Fibroblast of lung (primary cell): ENCODE results near the gene PUDP. TPM values are rescaled to one million over a fixed set of nuclear protein-coding genes. Genes with fewer than 3 reads are reported as not detected.
A peak's percentile ranks its signal among the peaks of the same experiment; 100 is the strongest.

Experiments
- DNase-seq, 2 donors: peaks; one replicate each; pipeline versions ENCODE4 v3.0.0 to v3.0.0-alpha.2; 2010; ENCODE audit warnings: low read depth in 2 of 2
- H2AFZ ChIP-seq: 2 replicates; pipeline ENCODE4 v1.5.1; 2012; ENCODE audit warnings: low read length, control low read depth, inconsistent platforms
- H3K27ac ChIP-seq: 2 replicates; pipeline ENCODE4 v1.5.1; 2011; ENCODE audit warnings: low read length, control low read depth; ENCODE audit not compliant: insufficient read depth
- H3K27me3 ChIP-seq: 2 replicates; pipeline ENCODE4 v1.5.1; 2011; ENCODE audit warnings: mild to moderate bottlenecking, low read length; ENCODE audit not compliant: control insufficient read depth, insufficient read depth
- H3K36me3 ChIP-seq: 2 replicates; pipeline ENCODE4 v1.5.1; 2011; ENCODE audit warnings: low read length; ENCODE audit not compliant: control insufficient read depth, insufficient read depth
- H3K4me1 ChIP-seq: 2 replicates; pipeline ENCODE4 v1.5.1; 2011; ENCODE audit warnings: low read length; ENCODE audit not compliant: control insufficient read depth, insufficient read depth; ENCODE audit errors: extremely low read depth
- H3K4me2 ChIP-seq: 2 replicates; pipeline ENCODE4 v1.5.1; 2011; ENCODE audit warnings: low read length, control low read depth; ENCODE audit not compliant: insufficient read depth; ENCODE audit errors: extremely low read depth
- H3K4me3 ChIP-seq, 4 experiments: fragments of 200-600 bp in 1 of 4; sonication (generic) in 1 of 4; replicated peaks in 1 of 4; 2 replicates each; pipeline ENCODE4 v1.5.1; 2011 to 2016; ENCODE audit warnings: low read length in 4 of 4, low read depth in 3 of 4, mild to moderate bottlenecking in 3 of 4, control low read depth in 2 of 4, inconsistent platforms in 1 of 4, mixed read lengths in 1 of 4; ENCODE audit not compliant: insufficient read depth in 1 of 4; ENCODE audit errors: control extremely low read depth in 1 of 4
- H3K79me2 ChIP-seq: 2 replicates; pipeline ENCODE4 v1.5.1; 2012; ENCODE audit warnings: mild to moderate bottlenecking, low read length, inconsistent platforms; ENCODE audit not compliant: control insufficient read depth, insufficient read depth
- H3K9ac ChIP-seq: 2 replicates; pipeline ENCODE4 v1.5.1; 2011; ENCODE audit warnings: mild to moderate bottlenecking, low read length, control low read depth; ENCODE audit not compliant: insufficient read depth
- H3K9me3 ChIP-seq: 2 replicates; pipeline ENCODE4 v1.5.1; 2012; ENCODE audit warnings: low read depth, low read length; ENCODE audit not compliant: control insufficient read depth, insufficient read depth
- H4K20me1 ChIP-seq: 2 replicates; pipeline ENCODE4 v1.5.1; 2011; ENCODE audit warnings: low read length; ENCODE audit not compliant: control insufficient read depth, insufficient read depth; ENCODE audit errors: extremely low read depth
- CTCF ChIP-seq, 2 donors: IDR thresholded peaks in 1 of 2; conservative IDR thresholded peaks in 1 of 2; 1 replicate in 1 of 2; 2 replicates in 1 of 2; pipeline ENCODE4 v1.5.1; 2011 to 2012; ENCODE audit warnings: low read length in 2 of 2, control low read depth in 1 of 2, inconsistent platforms in 1 of 2, low read depth in 1 of 2, mild to moderate bottlenecking in 1 of 2
- EZH2 ChIP-seq: IDR thresholded peaks from 2 replicates; pipeline ENCODE4 v1.5.1; 2012; ENCODE audit warnings: low read length, control low read depth, mild to moderate bottlenecking; ENCODE audit errors: missing control alignments
- polyA plus RNA-seq, 2 donors: library from polyadenylated mRNA; depleted of rRNA in 1 of 2; stranded (reverse) in 1 of 2; unstranded in 1 of 2; fragments of >200 nt; gene quantifications; 2 replicates each; pipeline ENCODE4 v1.2.1, GENCODE V29; 2011 to 2012; ENCODE audit warnings: missing spikeins in 1 of 2
- total RNA-seq: library from RNA; depleted of rRNA; stranded (reverse); fragments of >200 nt; gene quantifications from 2 replicates; pipeline ENCODE4 v1.2.1, GENCODE V29; 2014

The PUDP gene
- total and polyA plus RNA-seq, 2 donors (not counting 1 experiment from before 2014, with no cell fraction given) = 7.6 to 19.8 TPM

DNA sequence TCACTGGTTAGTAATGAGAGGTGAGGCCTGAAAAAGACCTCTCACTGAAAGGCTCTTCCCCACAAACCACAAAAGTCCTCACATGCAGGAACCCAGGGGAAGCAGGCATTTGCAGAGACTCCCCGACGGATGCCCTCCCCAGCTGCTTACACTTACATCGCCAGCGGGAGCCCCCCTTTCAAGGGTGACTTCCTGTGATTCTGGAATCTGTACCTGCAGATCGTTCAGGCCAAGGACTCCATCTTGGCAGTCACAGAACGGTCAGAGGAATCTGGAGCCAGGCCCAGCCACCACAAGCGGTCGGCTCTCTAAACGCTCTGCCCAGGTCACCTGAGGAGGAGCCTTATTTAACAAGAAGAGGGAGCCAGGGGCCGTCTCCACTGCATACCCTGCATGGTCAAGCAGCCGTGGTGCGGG lies 71.7 kb downstream of the PUDP start:
- Histone ChIP-seq H3K4me2 (no peak overlapping the region), H4K20me1 (no peaks in the 10 kb centered on the region), H3K9me3 (no peaks in the 10 kb centered on the region), H3K9ac (no peak overlapping the region), H2AFZ (no peak overlapping the region), H3K79me2 (no peaks in the 10 kb centered on the region), H3K27ac (no peak overlapping the region), H3K4me3 (no peak overlapping the region), H3K27me3 (no peaks in the 10 kb centered on the region), H3K4me1 (no peaks in the 10 kb centered on the region), H3K36me3 (no peaks in the 10 kb centered on the region)
- no peak for DNase-seq
- TF ChIP-seq EZH2 (no peak), CTCF (conservative IDR thresholded peaks at IDR 0.05 in 1 of 2, IDR thresholded peaks at IDR 0.05 in 1 of 2; ENCODE audit: low read depth in 1 of 2, low read length in 2 of 2) (no peak)

GRCh38 chrX:7074908-7075204 lies 73.1 kb downstream of the PUDP start:
- no peak overlapping the region for H3K4me3 ChIP-seq
- no peaks in the 10 kb centered on the region for H3K36me3 ChIP-seq
- no peak overlapping the region for H3K9ac ChIP-seq

DNA sequence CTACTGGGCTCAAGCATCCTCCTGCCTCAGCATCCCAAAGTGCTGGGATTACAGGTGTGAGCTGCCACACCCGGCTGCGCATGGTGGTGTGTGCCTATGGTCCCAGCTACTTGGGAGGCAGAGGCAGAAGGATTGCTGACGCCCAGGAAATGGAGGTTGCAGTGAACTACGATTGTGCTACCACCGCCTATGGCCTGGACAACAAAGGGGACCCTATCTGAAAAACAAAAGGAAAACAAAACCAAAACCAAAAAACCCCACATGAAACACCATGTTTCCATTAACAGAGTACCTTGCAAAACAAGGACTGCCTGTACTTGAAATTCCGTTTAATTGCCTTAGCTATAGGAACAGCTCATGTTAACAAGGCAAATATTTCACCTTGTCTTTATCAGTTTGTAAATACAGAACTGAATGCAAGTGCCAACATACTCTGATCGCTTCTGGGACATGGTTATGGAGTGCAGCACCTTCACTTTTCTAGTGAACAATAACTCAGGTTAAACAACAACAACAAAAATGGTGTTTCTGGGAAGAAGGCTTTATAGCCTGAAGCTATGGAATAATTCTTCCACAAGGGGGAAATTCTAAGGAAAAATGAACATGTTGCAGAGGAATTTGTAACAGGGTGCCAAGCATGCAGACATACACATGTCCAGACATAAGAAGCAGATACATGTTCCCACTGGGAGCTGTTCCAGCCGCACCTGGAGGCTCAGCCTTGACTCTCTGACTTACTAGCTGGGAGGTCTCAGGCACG lies 73.6 kb downstream of the PUDP start:
- no peaks in the 10 kb centered on the region for H3K9me3 ChIP-seq
- DNase-seq = peak in 1 of 2 donors; percentile 12
- H3K4me1 ChIP-seq = no peaks in the 10 kb centered on the region
- H2AFZ ChIP-seq = no peak overlapping the region
- H3K36me3 ChIP-seq = no peaks in the 10 kb centered on the region
- no peaks in the 10 kb centered on the region for H3K79me2 ChIP-seq
- no peaks in the 10 kb centered on the region for H4K20me1 ChIP-seq
- TF ChIP-seq CTCF (conservative IDR thresholded peaks at IDR 0.05 in 1 of 2, IDR thresholded peaks at IDR 0.05 in 1 of 2; ENCODE audit: low read depth in 1 of 2, low read length in 2 of 2) (peak in 1 of 2 donors; percentile 11), EZH2 (no peak)
- H3K9ac ChIP-seq = no peak overlapping the region
- no peak overlapping the region for H3K4me3 ChIP-seq
- no peak overlapping the region for H3K27ac ChIP-seq
- no peak overlapping the region for H3K4me2 ChIP-seq
- H3K27me3 ChIP-seq = no peaks in the 10 kb centered on the region

More at GRCh38 chrX:7074908-7075204, 73.1 kb downstream of the PUDP start:
- no peak for DNase-seq
- Histone ChIP-seq H3K79me2 (no peaks in the 10 kb centered on the region), H4K20me1 (no peaks in the 10 kb centered on the region), H3K4me2 (no peak overlapping the region), H3K4me1 (no peaks in the 10 kb centered on the region), H3K27ac (no peak overlapping the region), H3K27me3 (no peaks in the 10 kb centered on the region), H3K9me3 (no peaks in the 10 kb centered on the region), H2AFZ (no peak overlapping the region)
- TF ChIP-seq CTCF (conservative IDR thresholded peaks at IDR 0.05 in 1 of 2, IDR thresholded peaks at IDR 0.05 in 1 of 2; ENCODE audit: low read depth in 1 of 2, low read length in 2 of 2) (no peak), EZH2 (no peak)
